Neuronal stem cell (in vitro differentiated cells): ENCODE measurements around the gene CHI3L1.

ENCODE experiments used
- DNase-seq: peaks from one replicate; pipeline ENCODE4 v3.0.0-alpha.2; 2013; ENCODE audit warnings: low spot score
- H2AFZ ChIP-seq: one replicate; pipeline ENCODE4 v1.6.1; 2013; ENCODE audit warnings: mild to moderate bottlenecking, low read length, inconsistent platforms
- H2AK5ac ChIP-seq: 2 replicates; pipeline ENCODE4 v1.6.1; 2013; ENCODE audit warnings: low read depth, mild to moderate bottlenecking, inconsistent platforms, low read length, moderate library complexity, mixed read lengths
- H2BK120ac ChIP-seq: 2 replicates; pipeline ENCODE4 v1.6.1; 2013; ENCODE audit warnings: low read depth, mild to moderate bottlenecking, inconsistent platforms, low read length, moderate library complexity, mixed read lengths
- H2BK12ac ChIP-seq: one replicate; pipeline ENCODE4 v1.6.1; 2013; ENCODE audit warnings: low read length, inconsistent platforms
- H2BK15ac ChIP-seq: 2 replicates; pipeline ENCODE4 v1.6.1; 2013; ENCODE audit warnings: mild to moderate bottlenecking, low read length, inconsistent platforms, mixed read lengths
- H2BK5ac ChIP-seq: one replicate; pipeline ENCODE4 v1.6.1; 2013; ENCODE audit warnings: inconsistent platforms, mild to moderate bottlenecking, low read length, moderate library complexity
- H3K14ac ChIP-seq: one replicate; pipeline ENCODE4 v1.6.1; 2013; ENCODE audit warnings: low read length, inconsistent platforms
- H3K18ac ChIP-seq: 2 replicates; pipeline ENCODE4 v1.6.1; 2013; ENCODE audit warnings: low read length, inconsistent platforms
- H3K23ac ChIP-seq: 2 replicates; pipeline ENCODE4 v1.6.1; 2013; ENCODE audit warnings: low read depth, mild to moderate bottlenecking, mixed read lengths, low read length, inconsistent platforms; ENCODE audit not compliant: poor library complexity
- H3K27ac ChIP-seq: replicated peaks from 3 replicates; pipeline ENCODE4 v1.5.1; 2013; ENCODE audit warnings: low read length, inconsistent platforms
- H3K27me3 ChIP-seq, 3 experiments: 2 replicates each; pipeline ENCODE4 v1.6.1; 2013; ENCODE audit warnings: low read length in 3 of 3, mild to moderate bottlenecking in 2 of 3, inconsistent platforms in 1 of 3, low read depth in 1 of 3, mixed read lengths in 1 of 3, moderate library complexity in 1 of 3; ENCODE audit not compliant: control insufficient read depth in 3 of 3, insufficient read depth in 3 of 3
- H3K36me3 ChIP-seq, 2 donors: replicated peaks in 1 of 2; 2 replicates each; pipeline ENCODE4 v1.6.1; 2013; ENCODE audit warnings: low read length in 2 of 2; ENCODE audit not compliant: control insufficient read depth in 2 of 2, insufficient read depth in 2 of 2
- H3K4ac ChIP-seq: 2 replicates; pipeline ENCODE4 v1.6.1; 2013; ENCODE audit warnings: inconsistent platforms, mild to moderate bottlenecking, low read length, moderate library complexity
- H3K4me1 ChIP-seq, 2 donors: 1 replicate in 1 of 2; 2 replicates in 1 of 2; pipeline ENCODE4 v1.6.1; 2013; ENCODE audit warnings: low read length in 2 of 2, low read depth in 1 of 2; ENCODE audit not compliant: control insufficient read depth in 2 of 2, insufficient read depth in 1 of 2
- H3K4me2 ChIP-seq: one replicate; pipeline ENCODE4 v1.6.1; 2013; ENCODE audit warnings: mild to moderate bottlenecking, low read length, inconsistent platforms; ENCODE audit not compliant: insufficient read depth, poor library complexity, severe bottlenecking
- H3K4me3 ChIP-seq, 2 donors: 2 replicates each; pipeline ENCODE4 v1.5.1; 2013; ENCODE audit warnings: low read length in 2 of 2, mild to moderate bottlenecking in 2 of 2, inconsistent platforms in 1 of 2, moderate library complexity in 1 of 2
- H3K79me1 ChIP-seq: one replicate; pipeline ENCODE4 v1.6.1; 2013; ENCODE audit warnings: low read depth, mild to moderate bottlenecking, inconsistent platforms, low read length, moderate library complexity
- H3K9ac ChIP-seq: one replicate; pipeline ENCODE4 v1.6.1; 2013; ENCODE audit warnings: mild to moderate bottlenecking, low read depth, low read length, inconsistent platforms; ENCODE audit not compliant: poor library complexity
- H3K9me3 ChIP-seq, 2 donors: replicated peaks in 1 of 2; 2 replicates each; pipeline versions ENCODE3 to v1.6.1; 2013; ENCODE audit warnings: low read length in 2 of 2, mild to moderate bottlenecking in 2 of 2, inconsistent platforms in 1 of 2, low read depth in 1 of 2, mixed read lengths in 1 of 2, moderate library complexity in 1 of 2; ENCODE audit not compliant: control insufficient read depth in 2 of 2, insufficient read depth in 1 of 2
- H4K8ac ChIP-seq: one replicate; pipeline ENCODE4 v1.6.1; 2013; ENCODE audit warnings: low read depth, mild to moderate bottlenecking, inconsistent platforms, low read length, moderate library complexity
- H4K91ac ChIP-seq: one replicate; pipeline ENCODE4 v1.6.1; 2013; ENCODE audit warnings: low read length, low read depth, mild to moderate bottlenecking, inconsistent platforms; ENCODE audit not compliant: poor library complexity
- WGBS, 2 donors: extraction: QIAGEN DNeasy Blood & Tissue Kit; methylation state at CpG; one replicate each; pipeline ENCODE4 v1.1.7; 2013; ENCODE audit warnings: missing lambda C conversion rate in 2 of 2, mixed read lengths in 1 of 2; ENCODE audit not compliant: insufficient read length in 2 of 2, insufficient replicate concordance in 1 of 2; ENCODE audit errors: extremely low coverage in 2 of 2; 5-methylcytosine and 5-hydroxymethylcytosine counted together

The CHI3L1 gene

DNA sequence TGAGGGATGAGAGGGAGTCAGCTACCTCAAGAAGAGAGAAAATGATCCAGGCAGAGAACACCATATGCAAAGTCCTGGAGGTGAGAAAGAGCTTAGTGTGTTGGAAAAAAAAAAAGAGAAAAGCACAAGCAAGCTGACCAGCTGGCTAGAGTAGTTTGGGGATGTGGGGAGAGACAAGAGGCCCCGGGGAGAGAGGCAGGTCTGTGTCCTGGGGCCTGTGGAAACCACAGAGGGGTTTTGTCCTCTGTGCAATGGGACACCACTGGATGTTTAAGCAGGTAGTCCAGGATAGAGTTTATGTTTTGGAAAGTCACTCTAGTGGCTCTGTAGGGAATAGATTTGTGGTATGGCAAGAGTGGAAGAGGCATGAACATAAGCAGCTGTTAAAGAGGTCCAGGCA, 14.4 kb upstream of the CHI3L1 start:
- Histone ChIP-seq H3K9ac (no peak overlapping the region), H3K79me1 (no peaks in the 10 kb centered on the region), H2BK120ac (no peak overlapping the region), H3K27ac (no peak overlapping the region), H3K23ac (no peak overlapping the region), H3K4me3 (no peak overlapping the region), H3K4me2 (no peak overlapping the region), H4K91ac (no peak overlapping the region), H3K14ac (no peak overlapping the region), H3K4me1 (peaks cover 3 to 9% of the 10 kb centered on the region in 2 donors), H4K8ac (no peak overlapping the region), H3K36me3 (no peaks in the 10 kb centered on the region), H2AK5ac (no peak overlapping the region), H3K4ac (no peak overlapping the region), H3K9me3 (no peaks in the 10 kb centered on the region), H2AFZ (no peak overlapping the region), H2BK5ac (no peak overlapping the region), H3K18ac (no peak overlapping the region), H2BK12ac (no peak overlapping the region), H2BK15ac (no peak overlapping the region), H3K27me3 (peaks cover 0 to 7% (median 0%) of the 10 kb centered on the region in 3 experiments)
- no peak for DNase-seq
- no CpG with 5 or more reads among the region's 1 CpG for WGBS, 2 donors

DNA sequence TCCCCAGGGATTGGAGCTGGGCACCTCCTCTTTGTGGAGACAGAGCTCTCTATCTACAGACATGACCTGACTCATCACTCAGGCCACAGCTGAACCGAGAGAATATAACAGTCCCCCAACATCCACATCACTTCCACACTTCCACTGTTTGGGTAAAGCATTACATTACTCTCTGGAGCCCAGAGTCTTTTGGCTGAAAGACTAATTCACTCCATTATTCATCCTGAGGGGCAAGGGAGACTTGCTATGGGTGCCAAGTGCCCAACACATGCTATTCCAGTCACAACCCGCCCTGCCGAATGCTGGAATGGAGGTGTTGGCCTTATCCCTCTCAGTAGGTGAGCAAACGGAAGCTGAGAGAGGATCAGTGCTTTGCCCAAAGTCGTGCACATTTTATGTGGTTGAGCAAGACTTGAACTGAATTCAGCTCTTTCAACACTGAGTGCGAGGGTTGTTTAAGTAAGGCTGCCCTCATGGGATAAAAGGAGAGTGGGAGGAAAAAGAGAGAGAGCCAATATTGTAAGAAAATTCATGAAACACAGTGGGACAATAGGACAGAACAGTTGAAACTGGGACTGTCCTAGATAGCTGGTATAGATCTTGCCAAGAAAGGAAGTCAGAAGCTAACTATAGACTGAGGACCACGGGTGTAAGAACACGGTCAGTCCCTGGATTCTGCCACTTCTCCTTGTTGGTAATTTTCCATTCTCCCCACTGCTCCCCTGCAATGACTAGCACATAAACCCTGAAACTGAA, 13.5 kb upstream of the CHI3L1 start:
- peak overlapping the region; percentile 44 for H2BK15ac ChIP-seq
- no peak overlapping the region for H3K14ac ChIP-seq
- no peak overlapping the region for H3K4me3 ChIP-seq
- peaks cover 0 to 7% (median 0%) of the 10 kb centered on the region in 3 experiments for H3K27me3 ChIP-seq
- H3K9me3 ChIP-seq, result no peaks in the 10 kb centered on the region
- H3K36me3 ChIP-seq, result no peaks in the 10 kb centered on the region
- no peak overlapping the region for H4K8ac ChIP-seq
- WGBS, 2 donors, result no CpG with 5 or more reads among the region's 8 CpGs
- H3K79me1 ChIP-seq, result no peaks in the 10 kb centered on the region
- H3K27ac ChIP-seq, result no peak overlapping the region
- H3K4ac ChIP-seq, result no peak overlapping the region
- H2BK5ac ChIP-seq, result no peak overlapping the region
- no peak overlapping the region for H2AFZ ChIP-seq
- H3K18ac ChIP-seq, result no peak overlapping the region
- no peak overlapping the region for H3K9ac ChIP-seq
- H3K23ac ChIP-seq, result no peak overlapping the region
- DNase-seq, result no peak
- no peak overlapping the region for H2BK120ac ChIP-seq
- H2BK12ac ChIP-seq, result no peak overlapping the region
- H3K4me2 ChIP-seq, result no peak overlapping the region
- no peak overlapping the region for H4K91ac ChIP-seq
- peaks cover 3 to 8% of the 10 kb centered on the region in 2 donors for H3K4me1 ChIP-seq
- H2AK5ac ChIP-seq, result peak overlapping the region; percentile 18

DNA sequence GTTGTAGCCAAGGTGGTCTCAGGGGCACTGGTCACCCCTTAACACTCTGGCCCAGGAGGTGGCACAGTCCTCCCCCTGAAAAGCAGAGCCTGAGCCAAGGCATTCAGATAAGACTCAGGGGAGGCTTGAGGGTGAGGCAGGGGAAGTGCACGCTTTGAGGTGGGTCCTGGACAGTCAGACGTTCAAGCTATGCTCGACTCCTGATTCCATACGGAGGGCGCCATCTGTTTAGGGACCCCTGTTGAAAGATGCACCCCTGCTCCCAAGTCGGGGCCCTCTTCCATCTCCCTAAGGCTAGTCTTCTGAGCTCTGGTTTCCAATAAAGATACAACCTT, 12.9 kb upstream of the CHI3L1 start:
- no CpG with 5 or more reads among the region's 6 CpGs for WGBS, 2 donors
- H3K4me3 ChIP-seq, result no peak overlapping the region

DNA sequence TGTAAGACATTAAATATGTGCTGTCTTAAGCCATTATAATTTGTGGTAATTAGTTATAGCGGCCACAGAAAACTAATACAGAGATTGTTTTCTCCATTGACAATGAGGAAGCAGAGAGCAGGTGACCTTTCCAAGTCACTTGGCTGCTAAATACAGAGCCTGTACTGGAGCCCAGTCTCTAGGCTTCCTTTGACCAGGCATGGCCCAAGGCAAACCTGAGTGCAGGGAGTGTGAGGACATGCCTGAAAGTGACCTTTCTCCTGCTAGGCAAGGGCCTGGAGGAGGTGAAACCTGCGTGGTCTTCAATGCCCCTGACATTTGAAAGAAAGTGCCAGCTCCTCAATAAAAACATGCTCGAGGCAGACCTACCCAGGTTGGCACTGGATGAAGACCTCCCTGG, 12.5 kb upstream of the CHI3L1 start:
- Histone ChIP-seq H3K9me3 (no peaks in the 10 kb centered on the region), H3K4me3 (no peak overlapping the region), H3K4me1 (peaks cover 3% of the 10 kb centered on the region in 2 donors), H2BK12ac (no peak overlapping the region), H3K27me3 (peaks cover 0 to 7% (median 0%) of the 10 kb centered on the region in 3 experiments), H3K4ac (no peak overlapping the region), H3K27ac (no peak overlapping the region), H2BK15ac (peak overlapping the region; percentile 44), H2AFZ (no peak overlapping the region), H3K4me2 (no peak overlapping the region), H3K23ac (no peak overlapping the region), H3K18ac (no peak overlapping the region), H3K14ac (no peak overlapping the region), H2AK5ac (peak overlapping the region; percentile 18), H4K91ac (no peak overlapping the region), H2BK5ac (no peak overlapping the region), H2BK120ac (no peak overlapping the region), H3K79me1 (no peaks in the 10 kb centered on the region), H3K9ac (no peak overlapping the region), H4K8ac (no peak overlapping the region), H3K36me3 (no peaks in the 10 kb centered on the region)
- DNase-seq, result no peak
- WGBS, 2 donors, result no CpG with 5 or more reads among the region's 3 CpGs

More for the DNA sequence above, 12.9 kb upstream of the CHI3L1 start:
- DNase-seq, result no peak
- no peak overlapping the region for H3K14ac ChIP-seq
- no peak overlapping the region for H2BK5ac ChIP-seq
- H2AFZ ChIP-seq, result no peak overlapping the region
- no peak overlapping the region for H4K91ac ChIP-seq
- H2BK15ac ChIP-seq, result peak overlapping the region; percentile 44
- H3K79me1 ChIP-seq, result no peaks in the 10 kb centered on the region
- H3K27me3 ChIP-seq, result peaks cover 0 to 7% (median 0%) of the 10 kb centered on the region in 3 experiments
- no peak overlapping the region for H3K4ac ChIP-seq
- H3K4me1 ChIP-seq, result peaks cover 3 to 5% of the 10 kb centered on the region in 2 donors
- H3K4me2 ChIP-seq, result no peak overlapping the region
- H2BK120ac ChIP-seq, result no peak overlapping the region
- no peak overlapping the region for H3K18ac ChIP-seq
- no peak overlapping the region for H2BK12ac ChIP-seq
- H2AK5ac ChIP-seq, result peak overlapping the region; percentile 18
- H3K36me3 ChIP-seq, result no peaks in the 10 kb centered on the region
- no peaks in the 10 kb centered on the region for H3K9me3 ChIP-seq
- H4K8ac ChIP-seq, result no peak overlapping the region
- H3K27ac ChIP-seq, result no peak overlapping the region
- H3K9ac ChIP-seq, result no peak overlapping the region
- H3K23ac ChIP-seq, result no peak overlapping the region
